Spleen (tissue), 7 donors: Measurements from ENCODE around the gene TBX20.
A peak's percentile ranks its signal among the peaks of the same experiment; 100 is the strongest.

Source experiments
- POLR2A ChIP-seq, 3 donors: fragments of 450-650 bp; IDR thresholded peaks; one replicate each; pipeline ENCODE4 v1.5.1; 2017; ENCODE audit warnings: antibody characterized with exemption in 3 of 3, mild to moderate bottlenecking in 1 of 3
- POLR2AphosphoS5 ChIP-seq, 3 donors: sonication (generic); formaldehyde crosslinking; IDR thresholded peaks; one replicate each; pipeline ENCODE4 v1.5.1; 2017; ENCODE audit warnings: antibody characterized with exemption in 3 of 3
- TF ChIP-seq, protein P1 (sequence below), 11 experiments: fragments of 200-600 bp in 7 of 11; fragments of 450-650 bp in 4 of 11; sonication (generic) in 4 of 11; IDR thresholded peaks in 8 of 11; conservative IDR thresholded peaks in 3 of 11; 1 replicate in 7 of 11; 2 replicates in 4 of 11; pipeline versions ENCODE4 v1.4.0 to v1.8.0; 2016 to 2021; ENCODE audit warnings: antibody characterized with exemption in 11 of 11, inconsistent platforms in 4 of 11, mild to moderate bottlenecking in 1 of 11
- donor health status: DM: no; HTN: no; CAD: no; lungs with moderate emphysema.
- donor health status: DM: no; HTN: no; CAD: no.
- donor health status: DM: no; HTN: no; CAD: no.

DNA sequence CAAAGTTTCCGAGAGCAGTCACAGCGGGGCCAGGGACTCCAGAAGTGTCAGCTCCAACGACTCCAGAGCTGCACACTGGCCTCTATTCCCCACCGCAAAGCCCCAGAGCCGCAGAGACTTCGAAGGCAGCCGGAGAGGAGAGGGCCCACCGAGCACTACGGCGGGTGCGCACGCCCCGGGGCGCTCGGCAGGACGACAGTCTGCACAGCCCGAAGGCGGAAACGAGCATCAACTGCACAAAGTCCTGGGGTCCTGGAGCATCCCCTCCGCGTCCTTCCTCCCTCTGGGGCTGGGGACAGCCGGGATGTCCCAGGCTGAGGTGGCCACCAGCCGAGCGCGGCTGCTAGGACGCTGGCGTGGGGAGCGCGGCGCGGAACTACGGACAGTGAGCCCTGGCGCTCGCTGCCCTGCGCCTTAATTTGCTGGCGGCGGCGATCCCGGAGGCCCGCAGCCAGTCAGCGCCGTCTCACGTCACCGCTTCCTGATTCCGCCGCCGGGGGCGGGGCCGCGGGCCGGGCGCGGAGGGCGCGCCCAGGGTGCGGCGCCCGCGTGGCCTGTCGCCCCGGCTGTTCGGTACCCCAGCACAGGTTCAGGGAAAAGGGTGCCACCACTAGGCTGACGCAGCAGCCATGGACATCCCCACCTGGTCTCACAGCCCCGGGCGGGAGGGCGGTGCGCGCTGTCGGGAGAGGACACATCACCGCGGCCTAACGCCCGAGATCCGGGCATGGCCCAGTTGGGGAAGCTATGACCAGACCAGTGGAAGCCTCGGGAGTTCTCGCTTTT is at the start of gene TBX20:
- no peak for TF ChIP-seq POLR2A (IDR thresholded peaks at IDR 0.05)
- TF ChIP-seq, protein P1, sequence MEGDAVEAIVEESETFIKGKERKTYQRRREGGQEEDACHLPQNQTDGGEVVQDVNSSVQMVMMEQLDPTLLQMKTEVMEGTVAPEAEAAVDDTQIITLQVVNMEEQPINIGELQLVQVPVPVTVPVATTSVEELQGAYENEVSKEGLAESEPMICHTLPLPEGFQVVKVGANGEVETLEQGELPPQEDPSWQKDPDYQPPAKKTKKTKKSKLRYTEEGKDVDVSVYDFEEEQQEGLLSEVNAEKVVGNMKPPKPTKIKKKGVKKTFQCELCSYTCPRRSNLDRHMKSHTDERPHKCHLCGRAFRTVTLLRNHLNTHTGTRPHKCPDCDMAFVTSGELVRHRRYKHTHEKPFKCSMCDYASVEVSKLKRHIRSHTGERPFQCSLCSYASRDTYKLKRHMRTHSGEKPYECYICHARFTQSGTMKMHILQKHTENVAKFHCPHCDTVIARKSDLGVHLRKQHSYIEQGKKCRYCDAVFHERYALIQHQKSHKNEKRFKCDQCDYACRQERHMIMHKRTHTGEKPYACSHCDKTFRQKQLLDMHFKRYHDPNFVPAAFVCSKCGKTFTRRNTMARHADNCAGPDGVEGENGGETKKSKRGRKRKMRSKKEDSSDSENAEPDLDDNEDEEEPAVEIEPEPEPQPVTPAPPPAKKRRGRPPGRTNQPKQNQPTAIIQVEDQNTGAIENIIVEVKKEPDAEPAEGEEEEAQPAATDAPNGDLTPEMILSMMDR (IDR thresholded peaks at IDR 0.05 in 8 of 11, conservative IDR thresholded peaks at IDR 0.05 in 3 of 11), result no peak
- TF ChIP-seq POLR2AphosphoS5 (IDR thresholded peaks at IDR 0.05), result peak in 2 of 3 donors; percentile 24 to 28
